Tibial nerve (tissue), 3 donors: Measurements from ENCODE around the gene GALR1.

ENCODE experiments used
- CTCF ChIP-seq, 5 experiments: fragments of 200-600 bp in 3 of 5; fragments of 450-650 bp in 2 of 5; sonication (generic) in 3 of 5; IDR thresholded peaks; one replicate each; pipeline ENCODE4 v1.5.1; 2016 to 2019; ENCODE audit warnings: antibody characterized with exemption in 5 of 5, mild to moderate bottlenecking in 3 of 5, moderate library complexity in 2 of 5
- POLR2A ChIP-seq, 2 donors: fragments of 450-650 bp; IDR thresholded peaks; one replicate each; pipeline ENCODE4 v1.6.1; 2017; ENCODE audit warnings: antibody characterized with exemption in 2 of 2, mild to moderate bottlenecking in 2 of 2, moderate library complexity in 2 of 2

GRCh38 chr18:77304268-77304667, 54.6 kb downstream of the GALR1 start:
- TF ChIP-seq POLR2A (IDR thresholded peaks at IDR 0.05) (no peak), CTCF (IDR thresholded peaks at IDR 0.05) (no peak)
